TTC549 (cell line): ENCODE measurements around the gene RSPH6A.
A peak's percentile ranks its signal among the peaks of the same experiment; 100 is the strongest.
"Not testable (repeated sequence)": the region's sequence is repeated elsewhere in the genome, so short reads cannot be mapped to it uniquely, and the experiment has no call there.

Source experiments
- FAIRE-seq: peaks from 2 replicates; lab custom pipeline; 2012; peaks lifted over from hg19 to GRCh38; lab: Jason Lieb, UNC

RSPH6A gene

DNA sequence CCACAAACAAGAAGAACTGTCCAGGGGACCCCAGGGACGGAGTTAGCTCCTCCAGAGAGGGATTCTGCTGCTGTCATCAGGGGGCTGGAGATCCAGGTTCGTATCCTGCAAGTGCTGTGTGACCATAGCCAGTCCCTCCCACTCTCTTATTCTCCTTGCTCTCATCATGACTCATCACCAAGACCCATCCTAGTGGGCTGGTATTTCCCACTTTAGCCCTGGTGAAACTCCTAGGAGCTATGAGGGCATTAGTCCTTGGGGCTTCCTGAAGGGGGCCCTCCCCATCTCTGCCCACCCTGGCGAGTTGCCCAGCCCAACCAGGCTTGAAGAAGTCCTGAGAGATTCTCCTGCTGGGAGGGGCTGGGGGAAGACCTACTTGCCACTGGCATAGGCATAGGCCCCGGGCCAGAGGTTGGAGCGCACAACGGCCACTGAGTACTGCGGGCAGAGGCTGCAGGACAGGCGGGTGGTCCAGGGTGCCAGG lies 15.0 kb downstream of the RSPH6A start:
- FAIRE-seq: no peak

DNA sequence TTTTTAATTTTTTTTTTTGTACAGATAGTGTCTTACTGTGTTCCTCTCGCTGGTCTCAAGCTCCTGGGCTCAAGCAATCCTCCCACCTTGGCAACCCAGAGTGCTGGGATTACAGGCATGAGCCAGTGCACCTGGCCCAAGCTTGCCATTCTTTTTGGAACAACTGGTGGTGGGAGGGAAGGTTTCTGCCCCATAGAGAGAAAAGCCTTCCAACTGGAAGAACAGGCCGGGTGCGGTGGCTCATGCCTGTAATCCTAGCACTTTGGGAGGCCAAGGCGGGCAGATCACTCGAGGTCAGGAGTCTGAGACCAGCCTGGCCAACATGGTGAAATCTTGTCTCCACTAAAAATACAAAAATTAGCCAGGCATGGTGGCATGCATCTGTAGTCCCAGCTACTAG lies 15.6 kb downstream of the RSPH6A start:
- FAIRE-seq: not testable (repeated sequence)

DNA sequence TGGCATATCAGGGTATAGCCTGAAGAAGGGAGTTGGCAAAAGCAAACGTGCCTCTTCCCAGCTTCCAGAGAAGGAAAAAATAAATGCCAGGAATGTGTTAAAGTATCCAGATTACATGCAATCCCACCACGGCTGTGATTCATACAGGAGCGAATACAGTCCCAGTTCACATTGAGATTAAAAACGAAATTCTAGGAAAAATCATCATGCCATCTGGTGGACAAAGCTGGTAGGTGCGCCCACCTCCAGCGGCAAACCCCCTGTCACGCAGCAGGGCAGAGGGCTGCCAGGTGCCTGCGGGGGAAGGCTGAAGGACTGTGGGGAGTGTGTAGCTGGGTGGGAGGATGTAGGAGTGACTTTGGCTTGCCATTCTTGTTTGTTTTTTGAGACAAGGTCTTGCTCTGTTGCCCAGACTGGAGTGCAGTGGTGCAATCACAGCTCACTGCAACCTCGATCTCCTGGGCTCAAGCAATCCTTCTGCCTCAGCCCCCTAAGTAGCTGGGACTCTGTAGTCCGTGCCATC lies 16.1 kb downstream of the RSPH6A start:
- peak; percentile 61 for FAIRE-seq

DNA sequence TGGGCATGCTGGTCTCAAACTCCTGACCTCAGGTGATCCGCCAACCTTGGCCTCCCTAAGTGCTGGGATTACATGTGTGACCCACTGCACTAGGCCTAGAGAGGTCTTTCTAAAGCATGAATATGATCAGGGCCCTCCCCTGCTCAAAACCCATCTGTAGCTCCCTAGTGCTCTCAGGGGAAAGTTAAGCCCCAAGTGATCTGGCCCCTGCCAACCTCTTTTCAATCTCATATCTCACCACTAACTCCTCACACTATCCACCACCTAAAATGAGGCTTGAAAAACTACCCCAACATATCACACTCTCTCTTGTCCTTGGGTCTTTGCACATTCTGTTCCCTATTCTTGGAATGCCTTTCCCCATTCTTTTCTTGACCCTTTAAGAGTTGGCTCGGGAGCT lies 20.5 kb downstream of the RSPH6A start:
- no peak for FAIRE-seq

DNA sequence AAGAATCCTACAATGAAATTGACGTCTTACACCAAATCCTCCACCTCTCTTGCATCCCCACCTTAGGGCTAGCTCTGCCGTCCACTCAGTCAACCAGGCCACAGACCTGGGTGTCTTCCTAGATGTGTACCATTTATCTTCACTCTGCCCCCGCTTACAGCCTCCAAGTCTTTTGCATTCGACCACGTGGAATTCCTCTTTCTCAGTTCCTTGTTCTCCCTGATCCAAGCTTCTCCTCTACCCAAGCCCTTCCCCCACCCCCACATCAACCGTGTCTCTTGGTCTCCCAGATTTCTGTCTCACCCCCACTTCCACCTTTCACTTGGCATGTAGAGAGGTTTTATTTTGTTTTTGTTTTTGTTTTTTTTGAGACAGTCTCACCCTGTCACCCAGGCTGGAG lies 21.2 kb downstream of the RSPH6A start:
- FAIRE-seq: no peak

GRCh38 chr19:45793178-45793564 lies 21.9 kb downstream of the RSPH6A start:
- no peak for FAIRE-seq

DNA sequence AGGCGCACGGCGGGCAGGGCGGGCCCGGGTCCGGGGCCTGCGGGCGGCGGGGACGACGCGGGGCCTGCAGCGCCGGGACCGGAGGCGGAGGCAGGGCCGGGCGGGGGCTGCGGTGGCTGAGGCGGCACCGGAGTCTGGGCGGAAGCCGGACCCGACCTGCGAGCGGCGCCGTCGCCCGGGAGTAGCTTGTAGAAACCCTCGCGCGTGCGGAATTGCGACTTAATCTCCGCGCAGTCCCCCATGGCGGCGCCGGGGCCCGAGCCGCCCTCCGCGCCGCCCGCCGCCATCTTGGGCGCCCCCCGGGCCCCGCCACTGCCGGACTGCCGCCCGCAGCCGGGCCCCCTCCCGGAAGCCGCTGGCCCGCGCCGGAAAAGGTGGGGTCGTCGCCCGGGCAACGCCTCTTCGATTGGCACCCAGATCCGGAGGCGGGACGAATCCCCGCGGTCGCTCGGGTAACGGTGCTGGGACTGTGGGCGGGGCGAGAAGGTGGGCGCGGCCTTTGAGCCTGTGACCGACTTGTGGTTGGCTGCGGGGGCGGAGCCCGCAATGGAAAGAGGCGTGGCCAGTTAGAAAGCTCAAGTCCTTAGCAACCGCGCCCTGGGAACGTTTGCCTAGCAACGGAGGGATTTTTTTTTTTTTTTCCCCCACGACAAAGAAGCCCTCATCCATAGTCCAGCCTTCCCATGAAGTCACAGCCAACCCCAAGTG lies 22.5 kb downstream of the RSPH6A start, which contains the start of gene DMWD:
Gene DMWD, minus strand, starts transcription at position 376 of the 708 bp plus-strand sequence. Its CDS starts 89 bp downstream, at position 287.
- FAIRE-seq: peak; percentile 95

- FAIRE-seq: no peak
Measured at GRCh38 chr19:45791744-45792469, 23.2 kb downstream of the RSPH6A start.

DNA sequence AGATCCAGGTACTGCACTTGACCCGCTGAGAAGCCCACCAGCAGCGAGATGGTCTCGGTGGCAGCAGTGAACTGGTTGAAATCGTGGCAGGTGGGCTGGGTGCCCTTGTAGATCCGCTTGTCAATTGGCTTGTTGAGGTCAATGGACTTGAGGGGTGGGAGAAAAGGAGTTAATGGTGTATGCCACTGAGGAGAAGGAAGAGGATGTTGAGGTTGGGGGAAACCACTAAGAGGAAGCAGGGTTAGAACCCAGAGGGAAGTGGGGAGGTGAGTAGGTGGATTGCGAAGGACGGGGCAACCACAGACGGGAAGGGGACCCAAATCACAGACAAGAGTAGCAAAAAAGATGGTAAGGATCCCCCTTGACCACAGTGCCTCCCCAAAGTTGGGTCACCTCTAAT lies 24.2 kb downstream of the RSPH6A start:
- no peak for FAIRE-seq

- FAIRE-seq: no peak
Measured at GRCh38 chr19:45789035-45789786, 25.9 kb downstream of the RSPH6A start.

- no peak for FAIRE-seq
Measured at GRCh38 chr19:45786533-45786894, 28.6 kb downstream of the RSPH6A start.

DNA sequence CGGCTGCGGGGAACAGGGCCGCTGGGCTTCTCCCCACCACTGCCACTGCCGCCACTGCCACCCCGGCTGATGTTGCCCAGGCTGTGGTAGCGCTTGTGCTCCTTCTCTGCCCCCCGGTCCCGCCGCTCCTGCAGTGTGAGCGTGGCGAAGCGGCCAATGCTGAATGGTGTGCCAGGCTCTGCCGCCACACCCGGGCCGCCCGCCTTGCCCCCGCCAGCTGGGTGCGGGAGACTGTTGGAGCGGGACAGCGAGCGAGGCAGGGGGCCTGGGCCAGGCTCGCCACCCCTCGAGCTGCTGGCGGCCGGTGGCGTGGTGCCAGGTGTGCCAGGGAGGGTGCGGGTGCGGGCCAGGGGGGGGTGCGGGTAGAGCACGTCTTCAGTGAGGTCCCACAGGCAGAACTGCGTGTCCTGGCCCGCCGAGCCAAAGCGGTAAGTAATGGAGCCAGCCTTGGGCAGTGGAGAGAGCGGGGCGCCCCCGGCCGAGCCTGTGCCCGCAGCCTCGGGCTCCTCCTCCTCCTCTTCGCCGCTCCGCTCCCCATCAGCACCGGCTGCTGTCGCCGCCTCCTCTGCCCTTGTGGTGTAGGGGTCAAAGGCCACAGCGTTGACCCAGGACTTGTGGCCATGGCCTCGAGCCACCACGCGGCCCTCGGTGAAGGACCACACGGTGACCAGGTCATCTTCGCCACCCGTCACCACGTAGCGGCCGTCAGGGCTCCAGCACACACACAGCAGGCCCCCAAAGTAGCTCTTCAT lies 29.2 kb downstream of the RSPH6A start:
- no peak for FAIRE-seq

GRCh38 chr19:45785097-45785496 lies 30.0 kb downstream of the RSPH6A start:
- FAIRE-seq: no peak

DNA sequence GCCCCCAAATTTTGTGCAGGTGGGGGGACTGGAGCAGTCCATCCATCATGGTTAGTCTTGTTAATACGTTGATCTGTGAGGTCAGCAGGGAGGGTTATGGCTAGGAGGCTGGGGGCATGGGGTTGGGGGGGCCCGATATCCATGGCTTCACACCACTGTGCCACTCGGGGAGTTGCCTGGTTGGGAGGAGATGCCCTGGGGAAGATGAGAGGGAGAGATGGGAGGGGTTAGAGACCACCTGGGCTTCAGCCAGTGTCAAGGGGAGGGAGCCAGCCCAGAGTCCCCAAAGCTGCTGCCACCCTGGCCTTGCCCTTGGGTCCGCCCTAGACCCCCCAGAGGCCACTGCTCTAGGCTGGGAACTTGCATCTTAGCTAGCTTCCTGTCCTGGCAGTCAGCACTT lies 31.0 kb downstream of the RSPH6A start:
- FAIRE-seq: no peak

DNA sequence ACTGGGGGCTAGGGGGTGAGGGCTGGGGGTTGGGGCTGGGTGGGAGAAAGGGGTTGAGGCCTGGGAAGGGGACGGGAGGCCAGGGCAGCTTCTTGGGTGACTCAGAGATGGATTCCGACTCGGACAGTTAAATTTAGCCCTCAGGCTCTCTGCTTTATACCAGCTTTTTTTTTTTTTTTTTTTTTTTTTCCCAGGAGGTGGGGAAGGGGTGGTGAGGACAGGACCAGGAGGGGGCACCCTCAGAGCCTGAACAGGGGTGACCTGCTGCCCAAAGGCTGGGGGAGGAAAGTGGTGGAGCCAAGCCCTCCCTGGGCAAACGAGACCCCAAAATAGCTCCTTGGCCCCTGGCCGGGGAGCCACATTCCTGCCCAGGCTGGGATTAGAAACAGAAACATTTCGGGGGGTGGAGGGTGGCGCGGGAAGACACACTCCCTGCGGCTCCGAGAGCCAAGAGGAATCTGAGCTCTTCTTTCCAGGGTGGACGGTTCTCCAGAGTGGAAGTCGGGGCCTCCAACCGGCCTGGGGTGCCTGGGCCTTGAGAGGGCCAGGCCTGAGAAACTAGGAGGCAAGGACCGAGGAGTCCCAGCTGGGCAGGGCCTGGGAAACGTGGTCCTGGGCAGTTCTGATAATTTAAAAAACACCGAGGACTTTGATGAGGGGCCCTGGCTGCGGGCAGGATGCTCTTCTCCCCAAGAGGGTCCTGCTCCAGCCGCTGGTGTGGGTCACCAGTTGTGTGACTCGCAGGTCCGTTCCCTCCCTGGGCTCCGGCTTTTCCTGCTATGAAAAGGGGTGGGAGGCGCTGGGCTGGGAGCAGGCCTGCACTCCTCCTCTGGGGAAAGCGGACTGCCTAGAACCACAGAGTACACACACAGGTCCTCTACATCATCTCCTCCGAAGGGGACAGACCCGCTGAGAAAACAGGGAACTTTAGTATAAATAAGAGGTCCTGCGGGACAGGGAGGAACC lies 32.0 kb downstream of the RSPH6A start:
- no peak for FAIRE-seq

DNA sequence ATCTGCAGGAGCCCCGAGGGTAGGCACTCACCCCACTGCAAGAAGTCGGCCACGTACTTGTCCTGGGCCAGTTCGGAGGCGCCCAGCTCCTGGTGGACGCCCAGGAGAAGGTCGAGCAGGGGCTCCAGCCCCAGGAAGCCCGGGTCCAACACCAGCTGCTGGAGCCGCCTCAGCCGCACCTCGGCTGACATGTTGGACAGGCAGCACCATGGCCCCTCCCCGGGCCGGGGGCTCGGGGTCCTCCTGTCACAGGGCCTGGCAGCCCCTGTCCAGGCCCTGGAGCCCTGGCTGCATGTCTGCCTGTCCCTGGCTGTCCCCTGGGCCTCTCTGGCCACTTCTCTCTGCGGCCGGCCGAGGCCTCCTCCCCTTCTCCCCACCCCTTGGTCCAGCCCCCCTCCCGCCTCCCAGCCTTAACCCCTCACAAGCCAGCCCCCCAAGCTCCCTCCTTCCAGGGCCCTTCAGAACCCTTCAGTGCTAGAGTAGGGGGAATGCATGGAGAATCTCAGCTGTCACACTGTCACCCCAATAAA lies 32.9 kb downstream of the RSPH6A start, which contains the start of gene DMPK:
Gene DMPK, minus strand, starts transcription at position 329 of the 530 bp plus-strand sequence. Its CDS starts 138 bp downstream, at position 191.
- FAIRE-seq: no peak

DNA sequence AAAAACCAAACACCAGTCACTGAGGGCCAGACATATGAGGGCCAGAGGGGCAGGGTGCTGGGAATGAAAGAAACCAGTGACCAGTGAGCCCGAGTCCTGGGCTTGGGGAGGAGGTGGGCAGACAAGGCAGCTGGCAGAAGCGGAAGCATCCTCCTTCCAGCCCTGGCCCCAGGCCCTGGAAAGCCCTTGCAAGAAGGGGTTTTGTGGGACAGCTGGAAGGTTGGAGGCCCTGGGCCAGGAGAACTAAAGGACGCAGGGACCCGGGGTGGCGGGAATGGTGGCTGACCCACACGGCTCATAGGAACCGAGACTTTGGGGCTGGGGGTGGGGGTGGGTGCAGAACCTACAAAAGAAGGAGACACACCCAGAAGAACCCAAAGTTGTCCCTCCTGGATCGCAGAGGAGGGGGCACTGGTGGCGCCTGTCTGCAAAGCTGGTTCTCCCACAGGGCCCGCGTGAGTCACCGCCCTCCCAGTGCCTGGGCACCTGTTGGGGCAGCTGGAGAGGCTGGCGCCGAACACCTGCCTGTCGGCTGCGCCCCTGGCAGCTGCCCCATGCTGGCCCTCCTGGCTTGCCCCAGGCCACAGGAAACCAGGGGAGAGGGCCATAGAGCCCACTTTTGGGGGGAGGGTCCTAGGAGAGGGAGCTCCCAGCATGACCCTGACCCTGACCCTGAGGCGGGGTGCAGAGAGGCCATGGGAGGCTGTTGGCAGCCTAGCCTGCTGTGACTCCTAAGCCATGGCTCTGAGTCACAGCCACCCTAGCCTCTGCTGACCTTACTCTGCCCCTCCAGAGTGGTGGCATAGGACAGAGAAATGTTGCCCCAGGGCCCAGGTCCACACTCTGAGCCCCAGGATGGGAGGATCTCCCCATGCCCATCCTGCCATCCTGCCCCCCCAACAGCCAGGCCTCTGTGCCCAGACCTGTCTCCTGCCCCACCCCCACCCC lies 33.6 kb downstream of the RSPH6A start:
- no peak for FAIRE-seq

DNA sequence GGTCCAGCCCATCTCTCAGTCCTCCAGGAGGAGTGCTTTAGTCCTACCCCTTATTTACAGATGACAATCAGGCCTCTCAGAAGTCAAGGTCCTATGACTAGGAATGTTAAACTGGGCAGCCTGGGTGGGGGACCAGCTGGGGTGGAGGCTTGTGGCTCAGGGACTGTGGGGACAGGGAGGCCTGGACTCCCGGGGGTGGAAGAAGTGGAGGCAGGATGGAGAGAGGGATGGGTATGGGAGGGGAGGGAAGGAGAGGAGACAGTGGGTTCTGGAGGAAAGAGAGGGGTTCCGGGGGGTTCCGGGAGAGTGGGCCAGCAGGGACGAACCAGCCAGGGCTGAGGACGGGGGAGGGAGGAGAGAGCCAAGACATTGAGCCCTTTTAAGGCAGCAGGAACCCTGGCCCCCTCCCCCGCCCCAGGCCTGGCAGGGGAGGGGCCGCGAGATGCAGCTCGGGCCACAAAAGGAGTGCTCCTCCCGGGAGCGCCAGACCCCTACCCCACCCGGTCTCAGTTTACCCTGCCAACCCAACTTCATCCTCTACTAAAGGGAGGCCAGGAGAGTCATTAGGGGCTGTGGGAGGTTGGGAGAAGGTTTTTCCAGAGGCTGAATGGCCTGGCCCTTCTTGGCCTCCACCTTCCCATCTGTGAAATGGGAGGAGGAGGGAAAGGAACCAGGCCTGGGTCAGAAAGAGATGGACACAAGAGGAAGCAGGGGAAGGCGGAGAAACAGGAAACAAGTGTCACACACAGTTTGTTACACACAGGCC lies 34.5 kb downstream of the RSPH6A start:
- FAIRE-seq: no peak

DNA sequence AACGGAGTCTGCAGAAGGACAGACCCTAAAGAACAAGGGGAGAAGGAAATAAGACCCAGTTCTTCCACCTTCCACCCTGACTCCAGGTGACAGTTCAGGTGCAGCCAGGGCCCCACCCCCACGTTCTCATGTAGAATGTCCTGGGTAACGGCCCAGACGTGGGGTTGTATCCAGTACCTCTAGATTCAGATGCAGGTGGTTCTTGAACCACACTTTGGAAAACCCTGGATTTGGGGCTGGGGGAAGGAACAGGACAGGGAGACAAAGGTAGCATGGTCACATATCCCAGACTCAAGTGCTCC lies 35.0 kb downstream of the RSPH6A start:
- FAIRE-seq: no peak
